Peyer's patch (tissue), 4 donors: Measurements from ENCODE around the gene LFNG. TPM values are rescaled to one million over a fixed set of nuclear protein-coding genes. Genes with fewer than 3 reads are reported as not detected.

ENCODE experiments used
- DNase-seq, 3 donors: peaks; one replicate each; pipeline ENCODE4 v3.0.0-alpha.2; 2017 to 2019
- H3K27ac ChIP-seq, 4 donors: fragments of 200-600 bp; sonication (generic); one replicate each; pipeline ENCODE4 v1.5.1; 2016 to 2019
- H3K27me3 ChIP-seq, 2 donors: fragments of 200-600 bp; sonication (generic); one replicate each; pipeline ENCODE4 v1.5.1; 2019
- H3K36me3 ChIP-seq, 3 donors: fragments of 200-600 bp; sonication (generic); one replicate each; pipeline ENCODE4 v1.5.1; 2016 to 2019
- H3K4me1 ChIP-seq, 4 donors: fragments of 200-600 bp; sonication (generic); one replicate each; pipeline ENCODE4 v1.5.1; 2016 to 2019
- H3K4me3 ChIP-seq, 4 donors: fragments of 200-600 bp; sonication (generic); 1 replicate in 3 of 4; 2 replicates in 1 of 4; pipeline ENCODE4 v1.5.1; 2016 to 2019; ENCODE audit warnings: mild to moderate bottlenecking in 1 of 4
- H3K9me3 ChIP-seq, 4 donors: fragments of 200-600 bp; sonication (generic); one replicate each; pipeline ENCODE4 v1.5.1; 2016 to 2019; ENCODE audit warnings: mild to moderate bottlenecking in 1 of 4
- POLR2A ChIP-seq, 2 donors: fragments of 450-650 bp; IDR thresholded peaks; one replicate each; pipeline ENCODE4 v1.5.1; 2017; ENCODE audit warnings: antibody characterized with exemption in 2 of 2, mild to moderate bottlenecking in 2 of 2, moderate library complexity in 2 of 2
- total RNA-seq, 4 donors: library from RNA; depleted of rRNA; stranded (reverse); fragments of >200 nt; gene quantifications; one replicate each; pipeline ENCODE4 v1.1.0, GENCODE V29; 2016
- TF ChIP-seq, protein P1 (sequence below), 6 experiments: fragments of 450-650 bp in 4 of 6; fragments of 200-600 bp in 2 of 6; sonication (generic) in 1 of 6; IDR thresholded peaks; one replicate each; pipeline ENCODE4 v1.5.1; 2017 to 2019; ENCODE audit warnings: antibody characterized with exemption in 6 of 6, mild to moderate bottlenecking in 3 of 6, moderate library complexity in 1 of 6

Gene LFNG
- total RNA-seq, 4 donors from 2014 or later = 22.3 to 104 (median 41.7) TPM

GRCh38 chr7:2524808-2525657 is 5.5 kb downstream of the LFNG start:
- H3K4me3 ChIP-seq = peak overlapping the region in 2 of 4 donors; percentile 33 to 36
- H3K36me3 ChIP-seq = peaks cover 0 to 32% (median 0%) of the 10 kb centered on the region in 3 donors
- no peak for TF ChIP-seq POLR2A (IDR thresholded peaks at IDR 0.05)
- TF ChIP-seq, protein P1, sequence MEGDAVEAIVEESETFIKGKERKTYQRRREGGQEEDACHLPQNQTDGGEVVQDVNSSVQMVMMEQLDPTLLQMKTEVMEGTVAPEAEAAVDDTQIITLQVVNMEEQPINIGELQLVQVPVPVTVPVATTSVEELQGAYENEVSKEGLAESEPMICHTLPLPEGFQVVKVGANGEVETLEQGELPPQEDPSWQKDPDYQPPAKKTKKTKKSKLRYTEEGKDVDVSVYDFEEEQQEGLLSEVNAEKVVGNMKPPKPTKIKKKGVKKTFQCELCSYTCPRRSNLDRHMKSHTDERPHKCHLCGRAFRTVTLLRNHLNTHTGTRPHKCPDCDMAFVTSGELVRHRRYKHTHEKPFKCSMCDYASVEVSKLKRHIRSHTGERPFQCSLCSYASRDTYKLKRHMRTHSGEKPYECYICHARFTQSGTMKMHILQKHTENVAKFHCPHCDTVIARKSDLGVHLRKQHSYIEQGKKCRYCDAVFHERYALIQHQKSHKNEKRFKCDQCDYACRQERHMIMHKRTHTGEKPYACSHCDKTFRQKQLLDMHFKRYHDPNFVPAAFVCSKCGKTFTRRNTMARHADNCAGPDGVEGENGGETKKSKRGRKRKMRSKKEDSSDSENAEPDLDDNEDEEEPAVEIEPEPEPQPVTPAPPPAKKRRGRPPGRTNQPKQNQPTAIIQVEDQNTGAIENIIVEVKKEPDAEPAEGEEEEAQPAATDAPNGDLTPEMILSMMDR (IDR thresholded peaks at IDR 0.05) = no peak
- H3K4me1 ChIP-seq = peaks cover 15 to 92% (median 72%) of the 10 kb centered on the region in 4 donors
- DNase-seq = no peak
- H3K27me3 ChIP-seq = no peaks in the 10 kb centered on the region
- H3K9me3 ChIP-seq = no peaks in the 10 kb centered on the region
- peak overlapping the region; percentile 85 to 99 (median 94) for H3K27ac ChIP-seq

GRCh38 chr7:2525658-2526630 is 6.4 kb downstream of the LFNG start:
- Histone ChIP-seq H3K4me3 (peak overlapping the region in 1 of 4 donors; percentile 33), H3K27me3 (no peaks in the 10 kb centered on the region), H3K9me3 (no peaks in the 10 kb centered on the region), H3K27ac (peak overlapping the region in 3 of 4 donors; percentile 90 to 99 (median 97)), H3K4me1 (peaks cover 20 to 98% (median 79%) of the 10 kb centered on the region in 4 donors), H3K36me3 (peaks cover 0 to 32% (median 0%) of the 10 kb centered on the region in 3 donors)
- DNase-seq = no peak
- TF ChIP-seq, protein P1 (IDR thresholded peaks at IDR 0.05) = no peak
- no peak for TF ChIP-seq POLR2A (IDR thresholded peaks at IDR 0.05)

- DNase-seq = peak in 2 of 3 donors; percentile 64 to 66
- no peak for TF ChIP-seq POLR2A (IDR thresholded peaks at IDR 0.05)
- TF ChIP-seq, protein P1 (IDR thresholded peaks at IDR 0.05) = no peak
- no peaks in the 10 kb centered on the region for H3K27me3 ChIP-seq
- H3K27ac ChIP-seq = peak overlapping the region in 3 of 4 donors; percentile 20 to 99 (median 92)
- H3K36me3 ChIP-seq = peaks cover 0 to 32% (median 0%) of the 10 kb centered on the region in 3 donors
- H3K9me3 ChIP-seq = no peaks in the 10 kb centered on the region
- H3K4me3 ChIP-seq = no peak overlapping the region
- H3K4me1 ChIP-seq = peaks cover 21 to 98% (median 77%) of the 10 kb centered on the region in 4 donors
Observed at GRCh38 chr7:2526659-2527504, 7.3 kb downstream of the LFNG start.

- no peaks in the 10 kb centered on the region for H3K9me3 ChIP-seq
- no peak overlapping the region for H3K4me3 ChIP-seq
- H3K27ac ChIP-seq = peak overlapping the region; percentile 81 to 99 (median 93)
- peak in 1 of 3 donors; percentile 78 for DNase-seq
- TF ChIP-seq, protein P1 (IDR thresholded peaks at IDR 0.05) = no peak
- TF ChIP-seq POLR2A (IDR thresholded peaks at IDR 0.05) = no peak
- peaks cover 0 to 32% (median 0%) of the 10 kb centered on the region in 3 donors for H3K36me3 ChIP-seq
- H3K4me1 ChIP-seq = peaks cover 16 to 90% (median 68%) of the 10 kb centered on the region in 4 donors
- no peaks in the 10 kb centered on the region for H3K27me3 ChIP-seq
Observed at GRCh38 chr7:2527505-2528467, 8.2 kb downstream of the LFNG start.
